Bronchial epithelial cell (primary cell): ENCODE data around the gene OGG1. TPM values are rescaled to one million over a fixed set of nuclear protein-coding genes. Genes with fewer than 3 reads are reported as not detected.

Source experiments
- DNase-seq: peaks from one replicate; pipeline ENCODE4 v3.0.0-alpha.2; 2010; ENCODE audit warnings: low read depth
- FAIRE-seq: peaks from 2 replicates; lab custom pipeline; 2011; peaks lifted over from hg19 to GRCh38; lab: Jason Lieb, UNC
- H3K27me3 ChIP-seq: 2 replicates; pipeline ENCODE4 v1.5.1; 2011; ENCODE audit warnings: low read length; ENCODE audit not compliant: control insufficient read depth, insufficient read depth
- H3K36me3 ChIP-seq: 2 replicates; pipeline ENCODE4 v1.5.1; 2011; ENCODE audit warnings: low read length; ENCODE audit not compliant: control insufficient read depth, insufficient read depth
- H3K4me3 ChIP-seq: 2 replicates; pipeline ENCODE4 v1.5.1; 2011; ENCODE audit warnings: mild to moderate bottlenecking, low read depth, low read length, control low read depth
- total RNA-seq: library from RNA; depleted of rRNA; stranded (reverse); fragments of >200 nt; gene quantifications from 2 replicates; pipeline ENCODE4 v1.2.1, GENCODE V29; 2014
- TF ChIP-seq, protein P1 (sequence below): IDR thresholded peaks from 2 replicates; pipeline ENCODE4 v1.5.1; 2011; ENCODE audit warnings: mild to moderate bottlenecking, moderate library complexity, low read length, control low read depth, inconsistent platforms; ENCODE audit not compliant: insufficient read depth, severe bottlenecking

The OGG1 gene
- total RNA-seq, 1 donor from 2014 or later, result 21.6 TPM

DNA sequence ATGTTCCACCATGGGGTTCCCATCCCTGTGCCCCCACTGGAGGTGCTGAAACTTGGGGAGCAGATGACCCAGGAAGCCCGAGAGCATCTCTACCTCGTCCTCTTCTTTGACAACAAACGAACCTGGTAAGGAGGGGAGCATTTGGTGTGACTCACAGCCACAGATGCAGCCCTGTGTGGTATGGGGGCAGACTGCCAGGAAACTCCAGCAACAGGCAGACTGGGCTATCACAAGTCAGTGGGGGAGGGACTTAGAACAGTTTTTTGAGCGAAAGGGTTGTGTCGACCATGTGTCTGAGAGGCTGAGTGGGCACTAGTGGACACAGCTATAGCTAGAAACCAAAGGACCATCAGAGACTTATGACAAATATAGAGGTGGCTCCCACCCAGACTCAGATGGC is 3.4 kb upstream of the OGG1 start:
- TF ChIP-seq, protein P1, sequence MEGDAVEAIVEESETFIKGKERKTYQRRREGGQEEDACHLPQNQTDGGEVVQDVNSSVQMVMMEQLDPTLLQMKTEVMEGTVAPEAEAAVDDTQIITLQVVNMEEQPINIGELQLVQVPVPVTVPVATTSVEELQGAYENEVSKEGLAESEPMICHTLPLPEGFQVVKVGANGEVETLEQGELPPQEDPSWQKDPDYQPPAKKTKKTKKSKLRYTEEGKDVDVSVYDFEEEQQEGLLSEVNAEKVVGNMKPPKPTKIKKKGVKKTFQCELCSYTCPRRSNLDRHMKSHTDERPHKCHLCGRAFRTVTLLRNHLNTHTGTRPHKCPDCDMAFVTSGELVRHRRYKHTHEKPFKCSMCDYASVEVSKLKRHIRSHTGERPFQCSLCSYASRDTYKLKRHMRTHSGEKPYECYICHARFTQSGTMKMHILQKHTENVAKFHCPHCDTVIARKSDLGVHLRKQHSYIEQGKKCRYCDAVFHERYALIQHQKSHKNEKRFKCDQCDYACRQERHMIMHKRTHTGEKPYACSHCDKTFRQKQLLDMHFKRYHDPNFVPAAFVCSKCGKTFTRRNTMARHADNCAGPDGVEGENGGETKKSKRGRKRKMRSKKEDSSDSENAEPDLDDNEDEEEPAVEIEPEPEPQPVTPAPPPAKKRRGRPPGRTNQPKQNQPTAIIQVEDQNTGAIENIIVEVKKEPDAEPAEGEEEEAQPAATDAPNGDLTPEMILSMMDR, result no peak
- FAIRE-seq (no peak), DNase-seq (no peak)
- no peak overlapping the region for H3K4me3 ChIP-seq
- H3K36me3 ChIP-seq, result peaks cover 30% of the 10 kb centered on the region
- H3K27me3 ChIP-seq, result no peaks in the 10 kb centered on the region

- H3K4me3 ChIP-seq, result no peak overlapping the region
- H3K36me3 ChIP-seq, result peaks cover 23% of the 10 kb centered on the region
- no peaks in the 10 kb centered on the region for H3K27me3 ChIP-seq
- DNase-seq, result no peak
- TF ChIP-seq, protein P1, result no peak
- FAIRE-seq, result no peak
These were observed 2.5 kb upstream of the OGG1 start for GRCh38 chr3:9747267-9747666.

DNA sequence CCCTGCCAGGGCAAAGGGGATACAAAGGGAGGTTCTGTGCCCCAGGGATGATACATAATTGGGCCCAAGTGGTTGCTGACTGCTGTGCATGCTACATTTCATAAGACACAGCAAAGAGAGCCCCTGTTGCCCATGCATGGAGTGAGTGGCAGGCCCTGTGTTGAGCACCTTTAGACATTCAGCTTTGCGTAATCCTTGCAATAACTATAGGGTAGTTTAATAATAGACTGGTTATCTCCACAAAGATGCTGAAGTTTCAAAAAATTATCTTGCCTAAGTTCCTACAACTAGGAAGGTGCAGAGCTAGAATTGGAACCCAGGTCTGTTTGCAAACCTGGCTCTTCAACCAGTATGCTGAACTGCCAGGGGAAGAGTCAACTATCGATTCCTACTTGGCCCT is 1.7 kb upstream of the OGG1 start:
- DNase-seq (no peak), FAIRE-seq (no peak)
- TF ChIP-seq, protein P1, result no peak
- Histone ChIP-seq H3K27me3 (no peaks in the 10 kb centered on the region), H3K36me3 (peaks cover 18% of the 10 kb centered on the region), H3K4me3 (no peak overlapping the region)

DNA sequence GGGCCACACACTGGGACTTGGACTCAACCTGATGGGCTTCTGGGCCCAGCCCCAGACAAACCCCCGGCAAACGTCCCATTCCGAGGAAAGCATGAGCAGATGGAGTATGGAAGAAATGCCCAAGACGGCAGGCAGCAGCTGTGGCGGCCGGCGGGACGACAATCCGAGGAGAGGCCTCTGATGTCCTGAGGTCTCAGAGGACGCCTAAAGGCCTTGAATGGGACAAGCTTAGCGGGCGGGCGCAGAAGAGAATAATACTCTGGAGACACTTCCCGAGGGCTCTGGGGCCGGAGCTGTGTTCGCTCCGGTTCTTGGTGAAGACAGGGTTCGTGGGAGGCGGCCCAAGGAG is 482 bp upstream of the OGG1 start:
- DNase-seq (no peak), FAIRE-seq (no peak)
- Histone ChIP-seq H3K27me3 (no peaks in the 10 kb centered on the region), H3K36me3 (peaks cover 9% of the 10 kb centered on the region), H3K4me3 (peak overlapping the region; percentile 56)
- TF ChIP-seq, protein P1, result no peak

GRCh38 chr3:9750556-9751411 is 1.0 kb downstream of the OGG1 start:
- DNase-seq (no peak), FAIRE-seq (no peak)
- Histone ChIP-seq H3K27me3 (no peaks in the 10 kb centered on the region), H3K36me3 (peaks cover 9% of the 10 kb centered on the region), H3K4me3 (peak overlapping the region; percentile 56)
- TF ChIP-seq, protein P1, result no peak
